ENCODE results near the gene KLHL29. TPM values are rescaled to one million over a fixed set of nuclear protein-coding genes. Genes with fewer than 3 reads are reported as not detected.

The KLHL29 gene
- total and polyA plus RNA-seq, 4 donors = 0.29 to 2.3 (median 0.68) TPM

GRCh38 chr2:23449413-23449812 is 64.4 kb downstream of the KLHL29 start:
- TF ChIP-seq YY1 (IDR thresholded peaks at IDR 0.05) (no peak), ZBTB33 (IDR thresholded peaks at IDR 0.05) (no peak), REST (IDR thresholded peaks at IDR 0.05) (no peak), NR2F2 (IDR thresholded peaks at IDR 0.05) (no peak), HNF4G (IDR thresholded peaks at IDR 0.05) (no peak)
- no peaks in the 10 kb centered on the region for H3K36me3 ChIP-seq (ENCODE audit: control insufficient read depth in 4 of 4, insufficient read depth in 3 of 4, low read depth in 1 of 4, low read length in 3 of 4)
- H3K27ac ChIP-seq (ENCODE audit: low read depth in 1 of 2, low read length in 2 of 2) = no peak overlapping the region
- no peak overlapping the region for H3K9ac ChIP-seq (ENCODE audit: low read depth in 1 of 2, low read length in 2 of 2)
- H3K4me3 ChIP-seq (ENCODE audit: low read depth in 1 of 3, low read length in 3 of 3) = no peak overlapping the region
- no peak for DNase-seq (ENCODE audit: low spot score)
- H3K27me3 ChIP-seq (ENCODE audit: control insufficient read depth in 4 of 4, insufficient read depth in 4 of 4, low read length in 3 of 4) = peaks cover 0 to 4% (median 0%) of the 10 kb centered on the region in 4 donors
- no peaks in the 10 kb centered on the region for H3K4me1 ChIP-seq (ENCODE audit: control insufficient read depth in 4 of 4, insufficient read depth in 4 of 4, low read length in 3 of 4)
- H3K9me3 ChIP-seq (ENCODE audit: control insufficient read depth in 4 of 4, low read length in 3 of 4) = no peaks in the 10 kb centered on the region

- Histone ChIP-seq H3K4me3 (ENCODE audit: low read depth in 1 of 3, low read length in 3 of 3) (no peak overlapping the region), H3K27me3 (ENCODE audit: control insufficient read depth in 4 of 4, insufficient read depth in 4 of 4, low read length in 3 of 4) (peaks cover 0 to 4% (median 0%) of the 10 kb centered on the region in 4 donors), H3K9me3 (ENCODE audit: control insufficient read depth in 4 of 4, low read length in 3 of 4) (no peaks in the 10 kb centered on the region), H3K27ac (ENCODE audit: low read depth in 1 of 2, low read length in 2 of 2) (no peak overlapping the region), H3K36me3 (ENCODE audit: control insufficient read depth in 4 of 4, insufficient read depth in 3 of 4, low read depth in 1 of 4, low read length in 3 of 4) (no peaks in the 10 kb centered on the region), H3K9ac (ENCODE audit: low read depth in 1 of 2, low read length in 2 of 2) (no peak overlapping the region), H3K4me1 (ENCODE audit: control insufficient read depth in 4 of 4, insufficient read depth in 4 of 4, low read length in 3 of 4) (no peaks in the 10 kb centered on the region)
- no peak for TF ChIP-seq RXRA (IDR thresholded peaks at IDR 0.05)
- 92% methylated on average over 14 of the region's 14 CpGs for WGBS
- no peak for DNase-seq (ENCODE audit: low spot score)
Measured at GRCh38 chr2:23449831-23450331, 64.9 kb downstream of the KLHL29 start.

DNA sequence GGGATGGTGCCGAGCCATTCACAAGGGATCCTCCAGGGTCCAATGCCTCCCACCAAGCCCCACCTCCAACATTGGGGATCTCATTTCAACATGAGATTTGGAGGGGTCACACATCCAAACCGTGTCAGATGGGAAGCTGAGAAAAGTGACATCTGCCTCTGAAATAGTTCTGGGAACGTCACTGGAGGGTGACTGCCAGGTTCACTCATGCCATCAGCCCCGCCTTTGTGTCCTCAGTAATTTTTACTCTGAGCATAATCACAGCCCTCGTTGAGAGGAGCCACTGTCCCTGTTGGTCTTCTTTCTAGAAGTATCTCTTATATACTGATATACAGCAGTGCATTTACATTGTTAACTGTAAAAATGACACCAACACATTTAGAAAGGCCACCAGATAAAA is 67.4 kb downstream of the KLHL29 start:
- H3K36me3 ChIP-seq (ENCODE audit: control insufficient read depth in 4 of 4, insufficient read depth in 3 of 4, low read depth in 1 of 4, low read length in 3 of 4) = no peaks in the 10 kb centered on the region
- H3K4me3 ChIP-seq (ENCODE audit: low read depth in 1 of 3, low read length in 3 of 3) = no peak overlapping the region
- 73% methylated on average over 5 of the region's 5 CpGs for WGBS
- TF ChIP-seq ATF3 (IDR thresholded peaks at IDR 0.05) = no peak
- TF ChIP-seq YY1 (IDR thresholded peaks at IDR 0.05) = no peak
- no peak for TF ChIP-seq ZBTB33 (IDR thresholded peaks at IDR 0.05)
- no peak for TF ChIP-seq EGR1 (IDR thresholded peaks at IDR 0.05; ENCODE audit: low read depth in 2 of 2)
- no peak for TF ChIP-seq TAF1 (conservative IDR thresholded peaks at IDR 0.05)
- TF ChIP-seq FOXA2 (IDR thresholded peaks at IDR 0.05) = no peak
- TF ChIP-seq HNF4G (IDR thresholded peaks at IDR 0.05) = no peak
- TF ChIP-seq FOXA1 (IDR thresholded peaks at IDR 0.05) = no peak
- no peak for TF ChIP-seq SP1 (IDR thresholded peaks at IDR 0.05)
- no peak for TF ChIP-seq NR2F2 (IDR thresholded peaks at IDR 0.05)
- no peak overlapping the region for H3K9ac ChIP-seq (ENCODE audit: low read depth in 1 of 2, low read length in 2 of 2)
- no peaks in the 10 kb centered on the region for H3K9me3 ChIP-seq (ENCODE audit: control insufficient read depth in 4 of 4, low read length in 3 of 4)
- DNase-seq (ENCODE audit: low spot score) = no peak
- no peak overlapping the region for H3K27ac ChIP-seq (ENCODE audit: low read depth in 1 of 2, low read length in 2 of 2)
- no peaks in the 10 kb centered on the region for H3K27me3 ChIP-seq (ENCODE audit: control insufficient read depth in 4 of 4, insufficient read depth in 4 of 4, low read length in 3 of 4)
- no peaks in the 10 kb centered on the region for H3K4me1 ChIP-seq (ENCODE audit: control insufficient read depth in 4 of 4, insufficient read depth in 4 of 4, low read length in 3 of 4)

Measured in liver (tissue), 9 donors.